GM12874 (cell line): ENCODE results near the gene CAMK1D.

Experiments
- CTCF ChIP-seq: IDR thresholded peaks from 2 replicates; pipeline ENCODE4 v1.5.1; 2011; ENCODE audit warnings: low read depth, mild to moderate bottlenecking, control low read depth, low read length, moderate library complexity; ENCODE audit not compliant: insufficient read depth

Gene CAMK1D

GRCh38 chr10:12503311-12503710 is 154.0 kb downstream of the CAMK1D start:
- no peak for TF ChIP-seq CTCF

DNA sequence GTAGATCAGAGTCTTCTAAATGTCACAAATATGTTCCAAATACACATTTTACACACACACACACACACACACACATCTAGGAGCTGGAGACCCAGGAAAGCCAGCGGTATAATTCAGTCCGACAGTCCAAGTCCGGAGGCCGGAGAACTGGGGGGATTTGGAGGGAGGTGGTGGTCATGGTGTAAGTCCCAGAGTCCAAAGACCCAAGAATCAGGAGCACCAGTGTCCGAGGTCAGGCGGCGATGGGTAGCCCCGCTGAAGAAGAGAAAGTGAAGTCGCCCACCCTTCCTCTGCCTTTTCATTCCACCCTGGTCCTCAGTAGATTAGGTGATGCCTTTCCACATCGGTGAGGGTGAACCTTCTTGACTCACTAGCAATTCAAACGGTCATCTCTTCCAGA is 154.8 kb downstream of the CAMK1D start:
- no peak for TF ChIP-seq CTCF

- no peak for TF ChIP-seq CTCF
Observed at GRCh38 chr10:12504628-12505027, 155.3 kb downstream of the CAMK1D start.

- no peak for TF ChIP-seq CTCF
Observed at GRCh38 chr10:12505683-12506082, 156.3 kb downstream of the CAMK1D start.

DNA sequence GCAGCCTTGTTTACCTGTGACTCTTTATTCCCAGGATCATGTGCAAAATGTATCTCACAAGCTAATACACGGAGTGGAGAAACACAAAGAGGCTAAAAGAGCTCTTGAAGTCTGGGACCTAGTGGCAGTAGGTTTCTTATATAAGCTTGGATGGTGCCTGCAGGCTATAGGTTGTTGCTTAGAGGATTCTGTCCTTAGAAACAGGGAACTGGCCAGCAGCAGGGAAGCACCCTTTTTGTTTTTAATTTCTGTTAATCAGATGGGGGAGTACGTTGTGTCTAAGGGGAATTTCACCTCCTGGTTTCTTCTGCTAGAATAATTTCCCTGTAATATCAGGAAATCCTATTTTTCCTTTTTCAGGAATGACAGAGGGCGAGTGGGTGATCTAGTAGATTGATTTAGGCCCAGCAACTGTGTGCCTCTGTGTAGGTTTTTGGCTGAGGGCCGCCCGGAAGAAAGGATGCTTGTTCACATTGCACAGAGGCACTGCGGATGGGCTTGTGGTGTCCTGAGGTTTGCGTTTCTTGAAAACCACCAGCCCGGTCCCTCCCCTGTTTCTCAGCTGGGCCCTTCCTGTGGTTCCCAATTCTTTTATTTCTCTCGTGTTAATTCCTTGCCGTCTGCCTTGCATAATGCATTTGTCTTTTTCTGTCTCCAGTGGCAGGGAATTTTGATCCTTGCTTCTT is 158.0 kb downstream of the CAMK1D start:
- TF ChIP-seq CTCF, result no peak

- TF ChIP-seq CTCF, result no peak
Observed at GRCh38 chr10:12508165-12508564, 158.8 kb downstream of the CAMK1D start.

- TF ChIP-seq CTCF, result no peak
Observed at GRCh38 chr10:12509016-12509793, 159.9 kb downstream of the CAMK1D start.
